ENCODE measurements around the gene CSRNP2. TPM values are rescaled to one million over a fixed set of nuclear protein-coding genes. Genes with fewer than 3 reads are reported as not detected.

The CSRNP2 gene
- total and polyA plus RNA-seq, 2 donors (not counting 3 experiments of a cell fraction or from before 2014, with no cell fraction given), result 24.2 to 49.7 TPM

GRCh38 chr12:51087818-51088217 is 4.4 kb upstream of the CSRNP2 start:
- POLR2A ChIA-PET, result no interaction called here
- TF ChIP-seq, protein P1, sequence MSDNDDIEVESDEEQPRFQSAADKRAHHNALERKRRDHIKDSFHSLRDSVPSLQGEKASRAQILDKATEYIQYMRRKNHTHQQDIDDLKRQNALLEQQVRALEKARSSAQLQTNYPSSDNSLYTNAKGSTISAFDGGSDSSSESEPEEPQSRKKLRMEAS (IDR thresholded peaks at IDR 0.05; ENCODE audit: insufficient read depth, insufficient read length), result no peak
- no peak for TF ChIP-seq POLR2A (IDR thresholded peaks at IDR 0.05; ENCODE audit: low read depth, low read length)
- no peak for TF ChIP-seq EZH2 (IDR thresholded peaks at IDR 0.05; ENCODE audit: borderline replicate concordance, low read depth, low read length, severe bottlenecking)
- no peak for TF ChIP-seq FOS (IDR thresholded peaks at IDR 0.05; ENCODE audit: borderline replicate concordance, insufficient read depth, low read length)
- no peak for TF ChIP-seq GATA2 (IDR thresholded peaks at IDR 0.05; ENCODE audit: insufficient read depth, insufficient read length, low read depth, low read length)
- TF ChIP-seq MYC (IDR thresholded peaks at IDR 0.05; ENCODE audit: low read depth, low read length), result no peak
- TF ChIP-seq JUN (IDR thresholded peaks at IDR 0.05; ENCODE audit: borderline replicate concordance, insufficient read depth, insufficient read length, low read depth), result no peak
- no peak for TF ChIP-seq POLR2AphosphoS5 (IDR thresholded peaks at IDR 0.05; ENCODE audit: insufficient read depth, low read depth, low read length)
- no peak for TF ChIP-seq CTCF (IDR thresholded peaks at IDR 0.05; ENCODE audit: extremely low read depth in 1 of 2, insufficient read depth in 1 of 2, low read depth in 1 of 2, low read length in 2 of 2)
- H3K27ac ChIP-seq (ENCODE audit: insufficient read depth, low read depth, low read length), result no peak overlapping the region
- H3K36me3 ChIP-seq (ENCODE audit: control insufficient read depth in 2 of 2, extremely low read depth in 1 of 2, insufficient read depth in 2 of 2, low read length in 2 of 2), result no peaks in the 10 kb centered on the region
- FAIRE-seq (no peak), DNase-seq (ENCODE audit: low read depth, low spot score) (no peak)
- CTCF ChIA-PET, result no interaction called here
- no peaks in the 10 kb centered on the region for H3K9me3 ChIP-seq (replicated peaks; ENCODE audit: control insufficient read depth, insufficient read depth, low read length)
- no peaks in the 10 kb centered on the region for H4K20me1 ChIP-seq (replicated peaks; ENCODE audit: control insufficient read depth, extremely low read depth, insufficient read depth, low read length)
- peaks cover 4% of the 10 kb centered on the region for H3K79me2 ChIP-seq (ENCODE audit: control insufficient read depth, insufficient read depth, low read length)
- BruUV-seq (replicated peaks), result no TSS peak
- no peak overlapping the region for H3K9ac ChIP-seq (replicated peaks; ENCODE audit: extremely low read depth, insufficient read depth, low read length)
- H2AFZ ChIP-seq (ENCODE audit: low read depth, low read length), result no peak overlapping the region
- intact Hi-C loops (cut with micrococcal nuclease), result loop anchor here (10.0 kb wide), 1 partner anchor 323 kb away; the partner anchor contains the start of gene ATF1
- no peaks in the 10 kb centered on the region for H3K27me3 ChIP-seq (ENCODE audit: control insufficient read depth in 2 of 2, insufficient read depth in 2 of 2, low read length in 2 of 2)
- H3K4me2 ChIP-seq (ENCODE audit: insufficient read depth, low read length), result no peak overlapping the region
- dilution Hi-C loops (cut with MboI; ENCODE audit: extremely low pct_ligation_motif_present, low sequenced_read_pairs), result no loop called here
- no peak overlapping the region for H3K4me3 ChIP-seq (replicated peaks in 1 of 3; ENCODE audit: insufficient read depth in 1 of 3, low read depth in 1 of 3, low read length in 3 of 3)
- H3K9me1 ChIP-seq (replicated peaks; ENCODE audit: control insufficient read depth, extremely low read depth, insufficient read depth, low read length), result no peaks in the 10 kb centered on the region
- H3K4me1 ChIP-seq (ENCODE audit: control insufficient read depth, extremely low read depth, insufficient read depth, low read length), result no peaks in the 10 kb centered on the region
